BLaER1 treated with 17β-estradiol and CSF1 and Interleukin-3, amounts not matched to agents 10 nM and 100 nM (cell line): ENCODE results near the gene RIN1.
A peak's percentile ranks its signal among the peaks of the same experiment; 100 is the strongest.

Experiments
- H3K27ac ChIP-seq, 11 experiments: shearing (Covaris generic); formaldehyde crosslinking; 2 replicates each; pipeline ENCODE4 v1.8.1; 2022
- H3K27me3 ChIP-seq, 11 experiments: shearing (Covaris generic); formaldehyde crosslinking; 2 replicates each; pipeline ENCODE4 v1.8.1; 2022
- H3K36me3 ChIP-seq, 11 experiments: shearing (Covaris generic); formaldehyde crosslinking; 2 replicates each; pipeline ENCODE4 v1.8.1; 2022
- H3K4me1 ChIP-seq, 10 experiments: shearing (Covaris generic); formaldehyde crosslinking; 2 replicates each; pipeline ENCODE4 v1.8.1; 2022
- H3K4me2 ChIP-seq, 11 experiments: shearing (Covaris generic); formaldehyde crosslinking; 2 replicates each; pipeline ENCODE4 v1.8.1; 2022
- H3K4me3 ChIP-seq, 10 experiments: shearing (Covaris generic); formaldehyde crosslinking; 2 replicates each; pipeline ENCODE4 v1.8.1; 2022
- H3K9ac ChIP-seq, 11 experiments: shearing (Covaris generic); formaldehyde crosslinking; 2 replicates each; pipeline ENCODE4 v1.8.1; 2022
- H3K9me3 ChIP-seq, 11 experiments: shearing (Covaris generic); formaldehyde crosslinking; replicated peaks in 1 of 11; 2 replicates each; pipeline ENCODE4 v1.8.1; 2022
- H4K20me1 ChIP-seq, 11 experiments: shearing (Covaris generic); formaldehyde crosslinking; 2 replicates each; pipeline ENCODE4 v1.8.1; 2022
- Cebpa-rat ChIP-seq, 11 experiments: shearing (Covaris generic); IDR thresholded peaks; 2 replicates each; pipeline ENCODE4 v1.8.1; 2022

Gene RIN1

GRCh38 chr11:66346476-66347424 lies 10.5 kb upstream of the RIN1 start:
- no peaks in the 10 kb centered on the region for H3K27me3 ChIP-seq
- peaks cover 43 to 56% (median 49%) of the 10 kb centered on the region in 10 experiments for H3K4me1 ChIP-seq
- peak overlapping the region; percentile 89 to 100 (median 100) for H3K4me2 ChIP-seq
- peak overlapping the region; percentile 37 to 83 (median 73); a peak in 20 of 22 replicates for H3K27ac ChIP-seq
- H3K9me3 ChIP-seq: no peaks in the 10 kb centered on the region
- H3K4me3 ChIP-seq: peak overlapping the region; percentile 73 to 98 (median 85)
- H3K9ac ChIP-seq: peak overlapping the region; percentile 86 to 94 (median 91)
- TF ChIP-seq Cebpa-rat (IDR thresholded peaks at IDR 0.05): no peak
- peaks cover 0 to 29% (median 17%) of the 10 kb centered on the region in 11 experiments; a peak in 10 of 22 replicates for H4K20me1 ChIP-seq
- H3K36me3 ChIP-seq: peaks cover 7 to 21% (median 16%) of the 10 kb centered on the region in 11 experiments

- H3K4me2 ChIP-seq: peak overlapping the region; percentile 89 to 100 (median 100)
- peak overlapping the region in 10 of 11 experiments; percentile 75 to 85 (median 80); a peak in 21 of 22 replicates for H3K27ac ChIP-seq
- peak overlapping the region; percentile 86 to 94 (median 91); a peak in 21 of 22 replicates for H3K9ac ChIP-seq
- H4K20me1 ChIP-seq: peaks cover 0 to 43% (median 17%) of the 10 kb centered on the region in 11 experiments; a peak in 13 of 22 replicates
- peaks cover 43 to 53% (median 49%) of the 10 kb centered on the region in 10 experiments for H3K4me1 ChIP-seq
- no peaks in the 10 kb centered on the region for H3K27me3 ChIP-seq
- no peaks in the 10 kb centered on the region for H3K9me3 ChIP-seq
- no peak for TF ChIP-seq Cebpa-rat (IDR thresholded peaks at IDR 0.05)
- peaks cover 22 to 35% (median 31%) of the 10 kb centered on the region in 11 experiments for H3K36me3 ChIP-seq
- H3K4me3 ChIP-seq: peak overlapping the region; percentile 79 to 98 (median 92)
Observed at GRCh38 chr11:66345316-66345649, 9.0 kb upstream of the RIN1 start.

- TF ChIP-seq Cebpa-rat (IDR thresholded peaks at IDR 0.05): no peak
- Histone ChIP-seq H3K27ac (peak within 1 kb of the TSS; percentile 65 to 85 (median 80)), H3K4me3 (peak within 1 kb of the TSS; percentile 79 to 98 (median 92)), H3K27me3 (no peaks in the 10 kb centered on the region), H3K4me2 (peak within 1 kb of the TSS; percentile 89 to 100 (median 100)), H3K4me1 (peaks cover 43 to 53% (median 49%) of the 10 kb centered on the region in 10 experiments), H3K9me3 (no peaks in the 10 kb centered on the region), H3K9ac (peak within 1 kb of the TSS; percentile 86 to 94 (median 91)), H3K36me3 (peaks cover 27 to 41% (median 36%) of the 10 kb centered on the region in 11 experiments), H4K20me1 (peaks cover 0 to 45% (median 17%) of the 10 kb centered on the region in 11 experiments; a peak in 14 of 22 replicates)
Observed at GRCh38 chr11:66344550-66345315, 8.5 kb upstream of the RIN1 start, which contains the start of gene BRMS1. TSS of gene BRMS1 (minus strand) at chr11:66345104. CDS start at chr11:66342234, 2,870 bp downstream.

- peak overlapping the region in 2 of 10 experiments; percentile 90 to 93; a peak in 1 of 20 replicates for H3K4me3 ChIP-seq
- H3K4me1 ChIP-seq: peaks cover 39 to 58% (median 51%) of the 10 kb centered on the region in 10 experiments
- H3K9ac ChIP-seq: peak overlapping the region; percentile 86 to 94 (median 91); a peak in 18 of 22 replicates
- no peaks in the 10 kb centered on the region for H3K27me3 ChIP-seq
- TF ChIP-seq Cebpa-rat (IDR thresholded peaks at IDR 0.05): no peak
- H4K20me1 ChIP-seq: peaks cover 0 to 58% (median 31%) of the 10 kb centered on the region in 11 experiments; a peak in 14 of 22 replicates
- H3K36me3 ChIP-seq: peaks cover 42 to 56% (median 52%) of the 10 kb centered on the region in 11 experiments
- no peak overlapping the region for H3K27ac ChIP-seq
- H3K9me3 ChIP-seq: no peaks in the 10 kb centered on the region
- peak overlapping the region; percentile 89 to 100 (median 98) for H3K4me2 ChIP-seq
Observed at GRCh38 chr11:66343176-66343575, 6.9 kb upstream of the RIN1 start.

- Histone ChIP-seq H3K9ac (no peak overlapping the region), H3K4me3 (no peak overlapping the region), H3K4me2 (no peak overlapping the region), H4K20me1 (peaks cover 0 to 73% (median 44%) of the 10 kb centered on the region in 11 experiments; a peak in 19 of 22 replicates), H3K4me1 (peaks cover 48 to 65% (median 58%) of the 10 kb centered on the region in 10 experiments), H3K27me3 (no peaks in the 10 kb centered on the region), H3K27ac (no peak overlapping the region), H3K36me3 (peaks cover 48 to 69% (median 63%) of the 10 kb centered on the region in 11 experiments), H3K9me3 (no peaks in the 10 kb centered on the region)
- TF ChIP-seq Cebpa-rat (IDR thresholded peaks at IDR 0.05): no peak
Observed at GRCh38 chr11:66341502-66342126, 5.4 kb upstream of the RIN1 start.

GRCh38 chr11:66340596-66341501 lies 4.6 kb upstream of the RIN1 start:
- Histone ChIP-seq H3K4me2 (no peak overlapping the region), H4K20me1 (peaks cover 0 to 81% (median 44%) of the 10 kb centered on the region in 11 experiments; a peak in 19 of 22 replicates), H3K9ac (peak overlapping the region in 1 of 11 experiments; percentile 14; a peak in 1 of 22 replicates), H3K4me3 (no peak overlapping the region), H3K27me3 (no peaks in the 10 kb centered on the region), H3K36me3 (peaks cover 48 to 69% (median 63%) of the 10 kb centered on the region in 11 experiments), H3K9me3 (no peaks in the 10 kb centered on the region), H3K27ac (no peak overlapping the region), H3K4me1 (peaks cover 46 to 65% (median 57%) of the 10 kb centered on the region in 10 experiments)
- TF ChIP-seq Cebpa-rat (IDR thresholded peaks at IDR 0.05): no peak

- H3K4me2 ChIP-seq: no peak overlapping the region
- H3K4me1 ChIP-seq: peaks cover 48 to 67% (median 59%) of the 10 kb centered on the region in 10 experiments
- H3K4me3 ChIP-seq: no peak overlapping the region
- H3K27ac ChIP-seq: no peak overlapping the region
- H3K9ac ChIP-seq: peak overlapping the region in 2 of 11 experiments; percentile 14 to 27; a peak in 3 of 22 replicates
- H4K20me1 ChIP-seq: peaks cover 0 to 84% (median 44%) of the 10 kb centered on the region in 11 experiments; a peak in 19 of 22 replicates
- no peak for TF ChIP-seq Cebpa-rat (IDR thresholded peaks at IDR 0.05)
- H3K27me3 ChIP-seq: peaks cover 0 to 1% (median 0%) of the 10 kb centered on the region in 11 experiments; a peak in 3 of 22 replicates
- no peaks in the 10 kb centered on the region for H3K9me3 ChIP-seq
- H3K36me3 ChIP-seq: peaks cover 48 to 69% (median 63%) of the 10 kb centered on the region in 11 experiments
Observed at GRCh38 chr11:66339686-66340483, 3.7 kb upstream of the RIN1 start.
